Activated CD4-positive, alpha-beta memory T cell treated with anti-CD3 and anti-CD28 coated beads, Interleukin-2, amount 10 ng/mL, durations not matched to agents 7 days and 5 days (primary cell): ENCODE measurements around the gene PGPEP1. TPM values are rescaled to one million over a fixed set of nuclear protein-coding genes. Genes with fewer than 3 reads are reported as not detected.

Experiments
- CTCF ChIA-PET: fragments of 350-600 bp; sonication (Branson Sonifier 250); formaldehyde crosslinking; loops from one replicate; lab custom pipeline; 2021; ENCODE audit warnings: antibody characterized with exemption, inconsistent platforms; lab: Charles Lee
- POLR2A ChIA-PET: fragments of 350-600 bp; sonication (Branson Sonifier 250); formaldehyde crosslinking; loops from one replicate; lab custom pipeline; 2021; ENCODE audit warnings: antibody characterized with exemption; lab: Charles Lee
- DNase-seq: peaks from one replicate; pipeline ENCODE4 v3.0.0-alpha.2; 2020
- H3K27ac Mint-ChIP-seq: one replicate; pipeline ENCODE4 v1.8.0; 2021; ENCODE audit warnings: mild to moderate bottlenecking, mixed read lengths
- H3K27me3 Mint-ChIP-seq: one replicate; pipeline ENCODE4 v1.8.0; 2021; ENCODE audit warnings: mixed read lengths
- H3K36me3 Mint-ChIP-seq: one replicate; pipeline ENCODE4 v1.8.0; 2021; ENCODE audit warnings: low read depth, mixed read lengths
- H3K4me1 Mint-ChIP-seq: one replicate; pipeline ENCODE4 v1.8.0; 2021; ENCODE audit warnings: mixed read lengths
- H3K4me3 Mint-ChIP-seq: one replicate; pipeline ENCODE4 v1.8.0; 2021; ENCODE audit warnings: mild to moderate bottlenecking, mixed read lengths
- H3K9me3 Mint-ChIP-seq: one replicate; pipeline ENCODE4 v1.8.0; 2021; ENCODE audit warnings: mixed read lengths
- total RNA-seq, 2 experiments: library from RNA; stranded (reverse); gene quantifications; one replicate each; pipeline ENCODE4 v1.2.3, GENCODE V29; 2021

PGPEP1 gene
- total RNA-seq, 2 experiments from 2014 or later = 42.7 to 44.0 TPM

- ChIA-PET CTCF (interaction anchor here (0.6 to 6.5 kb wide), 23 partner anchors 9 to 440 kb away, joined by 3 to 58 read pairs (median 6); partner anchors contain the start of genes JUND, LRRC25, LSM4 and MPV17L2), POLR2A (interaction anchor here (1.9 to 2.2 kb wide), 4 partner anchors 25 to 110 kb away, joined by 9 to 12 read pairs (median 10); partner anchors contain the start of gene SSBP4)
- H3K27me3 Mint-ChIP-seq = peaks cover 58% of the 10 kb centered on the region
- H3K4me3 Mint-ChIP-seq = no peak overlapping the region
- peaks cover 17% of the 10 kb centered on the region for H3K4me1 Mint-ChIP-seq
- no peaks in the 10 kb centered on the region for H3K36me3 Mint-ChIP-seq
- DNase-seq = no peak
- H3K9me3 Mint-ChIP-seq = no peaks in the 10 kb centered on the region
- H3K27ac Mint-ChIP-seq = no peak overlapping the region
These were observed 48.7 kb downstream of the PGPEP1 start for GRCh38 chr19:18388960-18389725.

DNA sequence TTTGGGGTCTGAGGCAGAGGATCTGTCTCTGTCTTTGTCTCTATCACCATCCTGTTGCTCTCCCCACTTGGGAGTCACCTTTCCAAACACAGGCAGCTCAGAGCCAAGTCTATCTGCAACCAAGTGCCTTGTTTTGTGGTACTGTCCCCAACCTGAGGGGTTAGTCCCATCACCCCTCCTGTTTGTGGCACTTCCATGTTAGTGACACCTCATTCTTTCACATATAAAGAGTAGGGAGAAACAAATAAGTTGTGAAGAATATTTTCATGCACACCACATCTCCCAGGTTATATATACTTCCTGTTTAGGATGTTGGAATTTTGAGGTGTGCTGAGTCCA lies 49.3 kb downstream of the PGPEP1 start:
- ChIA-PET CTCF (interaction anchor here (1.4 to 6.5 kb wide), 7 partner anchors 10 to 197 kb away, joined by 4 to 58 read pairs (median 12); partner anchors contain the start of genes JUND, LSM4 and MPV17L2), POLR2A (interaction anchor here (1.9 to 2.0 kb wide), 3 partner anchors 25 to 30 kb away, joined by 9 to 12 read pairs (median 10); partner anchors contain the start of gene SSBP4)
- Mint-ChIP-seq H3K4me3 (no peak overlapping the region), H3K27me3 (peaks cover 56% of the 10 kb centered on the region), H3K9me3 (no peaks in the 10 kb centered on the region), H3K27ac (no peak overlapping the region), H3K4me1 (peaks cover 17% of the 10 kb centered on the region), H3K36me3 (no peaks in the 10 kb centered on the region)
- no peak for DNase-seq

DNA sequence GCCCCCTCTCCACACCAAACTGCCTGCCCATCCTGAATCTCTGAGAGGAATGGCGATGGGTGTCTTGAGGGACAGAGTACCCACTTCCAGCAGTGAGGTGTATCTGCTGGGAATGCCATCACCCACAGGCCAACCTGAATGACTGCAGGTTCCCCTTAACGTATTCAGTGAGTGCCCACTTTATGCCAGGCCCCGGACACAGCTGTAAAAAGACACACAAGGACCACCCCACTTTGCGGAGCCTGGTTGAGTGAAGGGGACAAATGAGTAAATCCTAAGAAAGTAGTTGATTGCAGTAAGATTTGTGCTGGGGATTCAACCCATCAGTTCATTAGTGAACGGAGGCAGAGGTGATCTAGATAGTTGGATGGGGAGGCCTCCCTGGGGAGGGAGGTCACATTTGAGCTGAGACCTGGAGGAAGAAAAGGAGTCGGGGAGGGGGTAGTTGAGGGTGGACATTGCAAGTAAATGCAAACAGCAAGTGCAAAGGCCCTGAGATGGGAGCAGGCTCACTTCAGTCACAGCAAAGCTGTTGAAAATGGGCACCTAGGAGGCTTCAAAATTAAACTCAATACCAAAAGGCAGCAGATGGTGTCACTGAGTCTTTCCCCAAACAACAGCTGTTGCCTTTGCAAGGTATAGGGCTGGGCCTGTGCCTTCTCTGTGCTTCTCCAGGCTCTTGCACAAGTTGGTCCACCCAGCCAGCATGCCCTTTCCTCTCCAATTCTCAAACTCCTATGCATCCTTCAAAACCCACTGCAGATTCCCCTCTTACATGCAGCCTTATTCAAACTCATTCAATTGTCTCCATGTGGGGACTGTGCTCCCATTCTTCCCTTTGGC lies 49.9 kb downstream of the PGPEP1 start:
- H3K36me3 Mint-ChIP-seq = no peaks in the 10 kb centered on the region
- peaks cover 54% of the 10 kb centered on the region for H3K27me3 Mint-ChIP-seq
- H3K27ac Mint-ChIP-seq = no peak overlapping the region
- peaks cover 17% of the 10 kb centered on the region for H3K4me1 Mint-ChIP-seq
- no peak for DNase-seq
- H3K4me3 Mint-ChIP-seq = no peak overlapping the region
- POLR2A ChIA-PET = interaction anchor here (0.9 kb wide), 1 partner anchor 48 kb away, joined by 3 read pairs; no protein-coding TSS in a partner anchor
- H3K9me3 Mint-ChIP-seq = no peaks in the 10 kb centered on the region
- CTCF ChIA-PET = interaction anchor here (0.6 to 6.5 kb wide), 6 partner anchors 10 to 111 kb away, joined by 3 to 42 read pairs (median 5); partner anchors contain the start of genes JUND and LSM4

GRCh38 chr19:18391509-18392075 lies 51.2 kb downstream of the PGPEP1 start:
- H3K9me3 Mint-ChIP-seq = no peaks in the 10 kb centered on the region
- POLR2A ChIA-PET = no interaction called here

GRCh38 chr19:18392417-18392816 lies 52.0 kb downstream of the PGPEP1 start:
- CTCF ChIA-PET = interaction anchor here (1.0 kb wide), 1 partner anchor 139 kb away, joined by 3 read pairs; no protein-coding TSS in a partner anchor
- H3K9me3 Mint-ChIP-seq = no peaks in the 10 kb centered on the region
- DNase-seq = no peak
- no peak overlapping the region for H3K27ac Mint-ChIP-seq
- POLR2A ChIA-PET = interaction anchor here (1.4 kb wide), 1 partner anchor 29 kb away, joined by 4 read pairs; no protein-coding TSS in a partner anchor
- no peak overlapping the region for H3K4me3 Mint-ChIP-seq
- H3K27me3 Mint-ChIP-seq = peaks cover 44% of the 10 kb centered on the region
- peaks cover 14% of the 10 kb centered on the region for H3K4me1 Mint-ChIP-seq
- no peaks in the 10 kb centered on the region for H3K36me3 Mint-ChIP-seq

More at GRCh38 chr19:18391509-18392075, 51.2 kb downstream of the PGPEP1 start:
- no peak for DNase-seq
- Mint-ChIP-seq H3K27me3 (peaks cover 48% of the 10 kb centered on the region), H3K36me3 (no peaks in the 10 kb centered on the region), H3K4me3 (no peak overlapping the region), H3K27ac (no peak overlapping the region), H3K4me1 (peaks cover 17% of the 10 kb centered on the region)
- CTCF ChIA-PET = interaction anchor here (1.0 to 6.5 kb wide), 2 partner anchors 112 to 138 kb away, joined by 3 to 42 read pairs; partner anchors contain the start of gene JUND

DNA sequence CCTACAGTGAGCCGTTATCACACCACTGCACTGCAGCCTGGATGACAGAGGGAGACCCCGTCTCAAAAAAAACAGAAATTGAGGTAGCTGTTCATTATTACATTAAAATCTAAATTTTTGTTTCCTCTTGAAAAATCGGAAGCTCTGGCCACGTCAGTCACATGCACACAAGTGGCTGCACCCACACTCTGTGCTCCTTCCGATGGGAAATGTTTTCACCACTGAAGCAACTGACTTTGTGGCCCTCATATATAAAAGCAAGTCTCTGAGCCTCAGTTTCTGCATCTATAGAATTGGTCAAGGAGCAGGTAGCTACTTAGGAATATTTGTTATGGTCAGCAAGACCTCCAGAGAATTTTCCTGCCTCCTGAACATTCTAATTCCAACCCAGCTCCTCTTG lies 52.5 kb downstream of the PGPEP1 start:
- no peak overlapping the region for H3K27ac Mint-ChIP-seq
- ChIA-PET POLR2A (interaction anchor here (0.6 to 1.4 kb wide), 2 partner anchors 29 to 805 kb away, joined by 3 to 4 read pairs; no protein-coding TSS in a partner anchor), CTCF (interaction anchor here (1.0 to 1.6 kb wide), 2 partner anchors 19 to 140 kb away, joined by 3 to 7 read pairs; no protein-coding TSS in a partner anchor)
- no peaks in the 10 kb centered on the region for H3K36me3 Mint-ChIP-seq
- peaks cover 14% of the 10 kb centered on the region for H3K4me1 Mint-ChIP-seq
- H3K4me3 Mint-ChIP-seq = no peak overlapping the region
- no peak for DNase-seq
- peaks cover 44% of the 10 kb centered on the region for H3K27me3 Mint-ChIP-seq
- H3K9me3 Mint-ChIP-seq = no peaks in the 10 kb centered on the region

DNA sequence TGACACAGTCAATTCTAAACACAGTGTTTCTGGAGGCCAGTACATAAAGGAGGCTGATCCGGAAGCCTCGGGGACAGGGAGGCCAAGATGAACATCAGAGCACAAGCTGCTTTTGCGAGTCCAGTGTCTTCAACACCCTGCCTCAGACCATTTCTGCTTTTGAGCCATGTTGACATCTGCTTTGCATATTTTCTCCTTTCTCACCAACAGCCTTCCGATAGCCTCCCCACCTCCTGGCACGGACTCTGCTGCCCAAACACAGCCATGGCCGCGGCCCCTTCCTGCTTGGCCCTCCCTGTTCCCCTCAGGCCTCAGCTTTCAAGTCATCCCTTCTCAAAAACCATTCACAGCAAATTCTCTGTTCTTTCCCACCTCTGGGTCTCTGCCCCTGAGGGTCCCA lies 53.4 kb downstream of the PGPEP1 start:
- no peak overlapping the region for H3K4me3 Mint-ChIP-seq
- no peak overlapping the region for H3K27ac Mint-ChIP-seq
- H3K9me3 Mint-ChIP-seq = no peaks in the 10 kb centered on the region
- peaks cover 42% of the 10 kb centered on the region for H3K27me3 Mint-ChIP-seq
- no peak for DNase-seq
- peaks cover 7% of the 10 kb centered on the region for H3K4me1 Mint-ChIP-seq
- POLR2A ChIA-PET = no interaction called here
- CTCF ChIA-PET = interaction anchor here (0.6 to 1.6 kb wide), 4 partner anchors 13 to 208 kb away, joined by 3 to 7 read pairs (median 4); no protein-coding TSS in a partner anchor
- H3K36me3 Mint-ChIP-seq = no peaks in the 10 kb centered on the region

GRCh38 chr19:18396471-18397241 lies 56.3 kb downstream of the PGPEP1 start:
- Mint-ChIP-seq H3K4me3 (no peak overlapping the region), H3K9me3 (no peaks in the 10 kb centered on the region), H3K27ac (no peak overlapping the region), H3K27me3 (peaks cover 26% of the 10 kb centered on the region), H3K4me1 (peaks cover 15% of the 10 kb centered on the region), H3K36me3 (no peaks in the 10 kb centered on the region)
- ChIA-PET CTCF (no interaction called here), POLR2A (no interaction called here)
- DNase-seq = no peak

DNA sequence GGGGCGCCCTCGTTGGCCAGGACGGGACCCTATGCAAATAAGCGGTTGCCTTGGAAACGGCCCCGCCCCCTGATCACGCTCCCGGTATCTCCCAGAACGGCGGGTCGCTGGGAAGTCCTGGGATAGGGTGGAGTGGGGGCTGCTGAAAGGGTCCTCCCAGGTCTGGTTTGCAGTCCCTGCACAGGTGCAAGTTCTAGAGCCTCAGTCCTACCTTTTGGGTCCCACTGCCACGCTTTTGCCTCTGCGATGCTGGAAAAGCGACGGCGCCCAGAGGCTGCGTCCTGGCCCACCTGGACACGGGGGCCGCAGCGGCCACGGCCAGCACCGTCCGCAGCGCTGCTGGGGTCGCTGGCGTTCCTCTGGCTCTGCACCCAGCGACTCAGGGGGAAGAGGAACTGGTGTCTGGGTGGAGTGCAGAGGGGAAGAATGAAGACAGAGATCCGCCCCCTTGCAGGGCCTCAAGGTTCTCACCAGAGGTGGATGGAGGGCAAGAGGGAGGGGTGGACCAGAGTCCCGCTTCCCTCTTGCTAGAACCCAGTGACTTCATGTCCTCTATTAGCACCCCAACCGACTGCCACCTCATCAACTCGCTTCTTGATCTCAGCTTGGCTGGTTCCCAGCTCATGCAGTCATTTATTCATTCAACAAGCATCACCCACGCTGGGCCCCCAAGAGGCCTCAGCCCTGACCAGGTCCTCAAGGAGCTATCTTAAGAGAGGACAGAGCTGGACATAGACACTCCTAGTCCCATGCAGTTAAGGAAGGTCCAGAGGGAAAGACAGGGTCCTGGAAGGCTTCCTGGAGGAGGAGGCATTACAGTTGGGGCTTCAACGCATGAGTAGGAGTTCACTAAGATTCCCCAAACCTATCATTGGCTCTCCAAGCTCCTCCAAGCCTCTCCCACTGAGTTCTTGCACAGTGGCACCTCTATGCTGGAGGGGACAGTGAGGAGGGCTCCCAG lies 57.1 kb downstream of the PGPEP1 start, which contains the start of gene LRRC25:
LRRC25 (minus strand) TSS at position 381 of the 961 bp plus-strand sequence. CDS start 659 bp downstream, outside the sequence.
- no peak within 1 kb of the TSS for H3K4me3 Mint-ChIP-seq
- H3K36me3 Mint-ChIP-seq = no peaks in the 10 kb centered on the region
- H3K27ac Mint-ChIP-seq = no peak within 1 kb of the TSS
- ChIA-PET POLR2A (interaction anchor here (0.8 kb wide), 1 partner anchor 152 kb away, joined by 3 read pairs; no protein-coding TSS in a partner anchor), CTCF (interaction anchor here (0.6 to 1.4 kb wide), 3 partner anchors 9 to 119 kb away, joined by 3 to 14 read pairs (median 3); no protein-coding TSS in a partner anchor)
- no peak for DNase-seq
- no peaks in the 10 kb centered on the region for H3K9me3 Mint-ChIP-seq
- peaks cover 22% of the 10 kb centered on the region for H3K27me3 Mint-ChIP-seq
- H3K4me1 Mint-ChIP-seq = peaks cover 16% of the 10 kb centered on the region

DNA sequence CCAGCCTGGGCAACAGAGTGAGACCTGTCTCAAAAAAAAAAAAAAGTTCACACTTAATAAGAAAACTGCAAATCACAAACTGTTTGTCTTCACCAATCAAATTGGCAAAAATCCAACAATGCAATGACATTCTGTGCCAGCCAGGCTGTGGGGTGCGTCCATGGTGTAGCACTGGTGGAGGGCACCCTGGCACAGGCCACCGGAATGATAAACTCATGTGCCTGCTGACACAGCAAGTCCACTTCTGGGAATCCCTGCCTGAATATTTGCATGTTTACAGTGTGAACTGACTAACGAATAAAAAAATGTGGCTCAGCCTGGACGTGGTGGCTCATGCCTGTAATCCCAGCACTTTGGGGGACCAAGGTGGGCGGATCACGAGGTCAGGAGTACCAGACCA lies 58.6 kb downstream of the PGPEP1 start:
- H3K4me1 Mint-ChIP-seq = peaks cover 16% of the 10 kb centered on the region

More for the DNA sequence above, 58.6 kb downstream of the PGPEP1 start:
- CTCF ChIA-PET = no interaction called here
- no peak overlapping the region for H3K4me3 Mint-ChIP-seq
- H3K27ac Mint-ChIP-seq = no peak overlapping the region
- peaks cover 18% of the 10 kb centered on the region for H3K27me3 Mint-ChIP-seq
- POLR2A ChIA-PET = no interaction called here
- DNase-seq = no peak
- no peaks in the 10 kb centered on the region for H3K9me3 Mint-ChIP-seq
- no peaks in the 10 kb centered on the region for H3K36me3 Mint-ChIP-seq
